ENCODE measurements around the gene KLRD1. TPM values are rescaled to one million over a fixed set of nuclear protein-coding genes. Genes with fewer than 3 reads are reported as not detected.

Gene KLRD1
- total RNA-seq, 4 donors from 2014 or later, result 0.02 to 1.9 (median 0.18) TPM

DNA sequence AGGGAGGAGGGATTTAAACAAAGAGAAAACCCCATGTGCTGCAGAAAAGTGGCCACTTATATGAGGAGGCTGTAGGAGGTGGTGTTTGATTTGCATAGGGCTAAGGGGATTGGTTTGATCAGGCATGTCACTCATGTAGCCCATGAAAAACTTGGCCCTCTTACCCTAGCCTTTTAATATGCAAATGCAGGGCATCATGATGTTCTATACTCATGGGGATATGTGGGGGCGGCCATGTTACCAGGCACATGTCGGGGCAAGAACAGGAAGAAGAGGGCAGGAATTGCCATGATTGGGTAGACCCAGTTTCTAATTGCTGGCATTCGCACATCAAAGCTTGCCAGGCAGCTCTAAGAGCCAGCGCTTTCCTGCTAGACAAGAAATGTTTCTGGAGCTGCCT, 53.4 kb downstream of the KLRD1 start:
- TF ChIP-seq CTCF (IDR thresholded peaks at IDR 0.05) (no peak), POLR2A (IDR thresholded peaks at IDR 0.05) (no peak)
- intact Hi-C loops (cut with DNase I; ENCODE audit: low total_unique reads), result no loop called here
- DNase-seq (ENCODE audit: low spot score in 2 of 2), result peak in 1 of 2 donors; percentile 60
- no peak overlapping the region for H3K4me3 ChIP-seq (ENCODE audit: low read depth, poor library complexity, severe bottlenecking)
- 45 to 53% methylated on average over 4 of the region's 4 CpGs for WGBS, 2 donors

DNA sequence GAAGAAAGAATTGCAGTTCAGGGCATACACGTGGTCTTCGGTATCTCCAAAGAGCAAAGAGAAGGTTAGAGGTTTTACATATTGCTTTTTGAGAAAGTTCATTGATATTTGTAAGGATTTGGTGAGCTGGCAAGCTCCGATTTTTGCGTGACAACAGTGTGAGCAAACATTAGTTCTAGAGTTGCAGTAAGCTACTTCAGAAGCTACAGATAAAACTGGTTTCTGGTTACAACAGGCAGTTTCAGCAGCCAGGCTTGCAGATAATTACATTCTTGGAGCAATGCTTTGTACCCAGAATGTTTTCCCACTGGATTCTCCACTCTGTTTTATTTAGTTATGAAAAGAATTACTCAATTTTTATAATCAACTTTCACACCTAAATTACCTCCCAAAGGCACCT, 54.0 kb downstream of the KLRD1 start:
- 48 to 58% methylated on average over 4 of the region's 4 CpGs for WGBS, 2 donors
- H3K4me3 ChIP-seq (ENCODE audit: low read depth, poor library complexity, severe bottlenecking), result no peak overlapping the region
- intact Hi-C loops (cut with DNase I; ENCODE audit: low total_unique reads), result no loop called here
- no peak for DNase-seq (ENCODE audit: low spot score in 2 of 2)
- no peak for TF ChIP-seq CTCF (IDR thresholded peaks at IDR 0.05)
- no peak for TF ChIP-seq POLR2A (IDR thresholded peaks at IDR 0.05)

DNA sequence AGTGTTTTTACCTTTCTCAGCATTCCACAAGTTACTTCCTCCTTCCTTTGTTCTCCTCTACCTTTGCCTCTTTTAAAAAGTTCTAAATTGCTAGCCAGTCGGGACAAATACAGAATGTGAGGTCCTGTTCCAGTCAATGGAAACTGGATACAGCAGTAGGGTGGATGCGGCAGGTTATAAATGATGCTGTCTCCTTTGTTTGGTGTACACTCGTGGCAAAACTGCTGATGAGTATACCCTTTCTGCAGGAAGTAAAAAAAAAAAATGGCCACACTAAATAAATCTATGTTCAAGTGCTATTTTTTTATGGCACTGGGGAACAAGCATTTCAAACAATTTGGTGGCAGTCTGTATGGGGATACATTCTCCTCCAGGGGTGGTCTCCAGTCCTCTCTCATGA, 54.7 kb downstream of the KLRD1 start:
- 42 to 46% methylated on average over 3 of the region's 3 CpGs for WGBS, 2 donors
- no peak for TF ChIP-seq CTCF (IDR thresholded peaks at IDR 0.05)
- no peak for TF ChIP-seq POLR2A (IDR thresholded peaks at IDR 0.05)
- intact Hi-C loops (cut with DNase I; ENCODE audit: low total_unique reads), result no loop called here
- H3K4me3 ChIP-seq (ENCODE audit: low read depth, poor library complexity, severe bottlenecking), result no peak overlapping the region
- no peak for DNase-seq (ENCODE audit: low spot score in 2 of 2)

DNA sequence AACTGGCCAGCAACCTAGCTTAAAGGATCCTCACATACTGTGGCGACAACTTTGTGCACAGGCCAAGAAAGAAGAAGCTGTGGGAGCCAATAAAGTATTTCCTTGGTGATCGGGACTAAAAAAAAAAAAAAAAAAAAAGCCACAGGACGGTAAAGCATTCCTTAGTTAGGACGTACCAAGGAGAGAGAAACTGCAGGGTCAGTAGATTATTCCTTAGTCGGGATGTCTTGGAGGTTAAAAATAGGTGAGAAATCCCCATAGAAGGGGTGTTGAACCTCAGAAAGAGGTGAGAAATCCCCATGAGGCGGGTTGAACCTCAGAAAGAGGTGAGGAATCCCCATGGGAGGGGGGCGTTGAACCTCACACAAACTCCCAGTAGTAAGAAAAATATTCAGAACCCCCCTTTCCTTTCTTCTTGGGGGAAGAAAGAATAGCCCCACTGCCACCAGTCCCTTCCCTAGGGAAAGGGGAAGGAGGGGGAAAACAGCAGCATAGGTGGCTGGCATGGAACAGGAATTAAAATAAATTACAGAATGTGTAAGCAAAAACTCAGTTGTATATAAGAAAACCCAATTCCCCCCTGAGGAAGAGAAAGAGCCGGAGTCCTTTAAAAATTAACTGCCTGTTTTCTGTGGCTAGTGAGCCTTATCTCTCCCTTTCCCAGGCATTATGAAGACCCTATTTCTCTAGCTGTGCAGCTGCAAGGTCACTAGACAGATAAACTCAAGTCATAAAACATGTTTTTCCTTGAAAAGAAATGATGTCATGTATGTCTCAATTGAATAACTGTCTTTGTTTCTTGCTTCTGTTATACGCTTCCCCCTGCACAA, 55.4 kb downstream of the KLRD1 start:
- intact Hi-C loops (cut with DNase I; ENCODE audit: low total_unique reads), result no loop called here
- 30 to 37% methylated on average over 9 of the region's 9 CpGs for WGBS, 2 donors
- no peak overlapping the region for H3K4me3 ChIP-seq (ENCODE audit: low read depth, poor library complexity, severe bottlenecking)
- DNase-seq (ENCODE audit: low spot score in 2 of 2), result no peak
- TF ChIP-seq POLR2A (IDR thresholded peaks at IDR 0.05) (no peak), CTCF (IDR thresholded peaks at IDR 0.05) (no peak)

- intact Hi-C loops (cut with DNase I; ENCODE audit: low total_unique reads), result no loop called here
- no peak for TF ChIP-seq POLR2A (IDR thresholded peaks at IDR 0.05)
- no peak for TF ChIP-seq CTCF (IDR thresholded peaks at IDR 0.05)
- H3K4me3 ChIP-seq (ENCODE audit: low read depth, poor library complexity, severe bottlenecking), result no peak overlapping the region
- WGBS, 2 donors, result 41 to 50% methylated on average over 5 of the region's 5 CpGs
- DNase-seq (ENCODE audit: low spot score in 2 of 2), result no peak
These were observed 55.9 kb downstream of the KLRD1 start for GRCh38 chr12:10363658-10363913.

Data from lower leg skin (tissue), 4 donors.